ENCODE measurements around the gene KRTAP10-12.

DNA sequence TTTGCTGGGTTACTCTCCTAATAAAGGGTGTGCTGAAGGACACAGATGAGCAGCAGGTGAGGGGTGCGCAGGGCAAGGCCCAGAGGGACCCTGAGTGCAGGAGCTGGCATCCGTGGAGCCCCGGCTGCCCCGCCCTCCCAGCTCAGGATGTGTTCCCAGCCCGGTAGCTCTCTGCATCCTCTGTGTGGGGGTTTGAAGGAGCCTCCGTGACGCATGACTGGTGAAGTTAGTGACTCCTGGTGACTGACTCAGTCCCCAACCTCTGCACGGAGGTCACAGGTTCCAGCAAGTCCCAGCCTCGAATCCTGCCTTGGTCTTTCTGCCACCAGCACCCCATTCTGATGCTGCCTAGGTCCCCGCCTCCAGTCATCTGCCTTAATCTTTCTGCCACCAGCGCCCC is 36.0 kb downstream of the KRTAP10-12 start:
- TF ChIP-seq, protein P1, sequence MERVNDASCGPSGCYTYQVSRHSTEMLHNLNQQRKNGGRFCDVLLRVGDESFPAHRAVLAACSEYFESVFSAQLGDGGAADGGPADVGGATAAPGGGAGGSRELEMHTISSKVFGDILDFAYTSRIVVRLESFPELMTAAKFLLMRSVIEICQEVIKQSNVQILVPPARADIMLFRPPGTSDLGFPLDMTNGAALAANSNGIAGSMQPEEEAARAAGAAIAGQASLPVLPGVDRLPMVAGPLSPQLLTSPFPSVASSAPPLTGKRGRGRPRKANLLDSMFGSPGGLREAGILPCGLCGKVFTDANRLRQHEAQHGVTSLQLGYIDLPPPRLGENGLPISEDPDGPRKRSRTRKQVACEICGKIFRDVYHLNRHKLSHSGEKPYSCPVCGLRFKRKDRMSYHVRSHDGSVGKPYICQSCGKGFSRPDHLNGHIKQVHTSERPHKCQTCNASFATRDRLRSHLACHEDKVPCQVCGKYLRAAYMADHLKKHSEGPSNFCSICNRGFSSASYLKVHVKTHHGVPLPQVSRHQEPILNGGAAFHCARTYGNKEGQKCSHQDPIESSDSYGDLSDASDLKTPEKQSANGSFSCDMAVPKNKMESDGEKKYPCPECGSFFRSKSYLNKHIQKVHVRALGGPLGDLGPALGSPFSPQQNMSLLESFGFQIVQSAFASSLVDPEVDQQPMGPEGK (CRISPR knock-in tag; IDR thresholded peaks at IDR 0.05; ENCODE audit: borderline replicate concordance) = no peak
- TF ChIP-seq GLIS3 (CRISPR knock-in tag; IDR thresholded peaks at IDR 0.05) (no peak), BACH2 (CRISPR knock-in tag; IDR thresholded peaks at IDR 0.05; ENCODE audit: borderline replicate concordance) (no peak), PPARA (CRISPR knock-in tag; IDR thresholded peaks at IDR 0.05; ENCODE audit: borderline replicate concordance) (no peak), ZNF8 (CRISPR knock-in tag; IDR thresholded peaks at IDR 0.05) (no peak), ARNTL (CRISPR knock-in tag; IDR thresholded peaks at IDR 0.05; ENCODE audit: borderline replicate concordance, low read depth) (no peak), OSR1 (CRISPR knock-in tag; IDR thresholded peaks at IDR 0.05) (no peak), TCF4 (CRISPR knock-in tag; IDR thresholded peaks at IDR 0.05; ENCODE audit: borderline replicate concordance) (no peak), ZFP3 (CRISPR knock-in tag; IDR thresholded peaks at IDR 0.05) (no peak), RARB (CRISPR knock-in tag; IDR thresholded peaks at IDR 0.05) (no peak), CSDC2 (CRISPR knock-in tag; IDR thresholded peaks at IDR 0.05) (no peak), ZNF70 (CRISPR knock-in tag; IDR thresholded peaks at IDR 0.05) (no peak), TOX (CRISPR knock-in tag; IDR thresholded peaks at IDR 0.05; ENCODE audit: borderline replicate concordance) (no peak)
- TF ChIP-seq, protein P2, sequence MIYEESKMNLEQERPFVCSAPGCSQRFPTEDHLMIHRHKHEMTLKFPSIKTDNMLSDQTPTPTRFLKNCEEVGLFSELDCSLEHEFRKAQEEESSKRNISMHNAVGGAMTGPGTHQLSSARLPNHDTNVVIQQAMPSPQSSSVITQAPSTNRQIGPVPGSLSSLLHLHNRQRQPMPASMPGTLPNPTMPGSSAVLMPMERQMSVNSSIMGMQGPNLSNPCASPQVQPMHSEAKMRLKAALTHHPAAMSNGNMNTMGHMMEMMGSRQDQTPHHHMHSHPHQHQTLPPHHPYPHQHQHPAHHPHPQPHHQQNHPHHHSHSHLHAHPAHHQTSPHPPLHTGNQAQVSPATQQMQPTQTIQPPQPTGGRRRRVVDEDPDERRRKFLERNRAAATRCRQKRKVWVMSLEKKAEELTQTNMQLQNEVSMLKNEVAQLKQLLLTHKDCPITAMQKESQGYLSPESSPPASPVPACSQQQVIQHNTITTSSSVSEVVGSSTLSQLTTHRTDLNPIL (CRISPR knock-in tag; IDR thresholded peaks at IDR 0.05; ENCODE audit: low read depth) = no peak

Data from SK-N-SH treated with all-trans-retinoic acid at 6 μM for 48 hours (cell line).